ENCODE results near the gene ARHGAP44. TPM values are rescaled to one million over a fixed set of nuclear protein-coding genes. Genes with fewer than 3 reads are reported as not detected.

ARHGAP44 gene
- total and polyA plus RNA-seq, 12 donors, result 4.0 to 10.6 (median 8.4) TPM

DNA sequence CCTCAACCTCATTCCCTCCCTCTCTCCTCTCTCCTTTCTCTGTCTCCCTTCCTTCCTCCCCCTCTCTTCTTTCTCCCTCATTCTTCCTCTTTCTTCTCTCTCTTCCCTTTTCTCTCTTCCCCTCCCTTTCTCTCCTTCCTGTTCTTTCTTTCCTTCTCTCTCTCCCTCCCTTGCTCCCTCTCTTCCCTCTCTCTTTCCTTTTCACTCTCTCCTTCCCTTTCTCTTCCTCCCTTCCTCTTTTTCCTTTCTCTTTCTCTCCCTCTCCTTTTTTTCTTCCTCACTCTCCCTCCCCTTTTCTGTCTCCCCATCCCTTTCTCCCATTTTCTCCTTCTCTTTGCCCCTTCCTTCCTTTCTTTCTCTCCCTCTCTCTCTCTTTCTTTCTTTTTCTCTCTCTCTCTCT, 236.4 kb downstream of the ARHGAP44 start:
- intact Hi-C loops (cut with DNase I), result loop anchor here in 1 of 10 donors (10.0 kb wide), 1 partner anchor 851 kb away; no protein-coding TSS in a partner anchor
- DNase-seq, result no peak
- no peak overlapping the region for H3K4me3 ChIP-seq
- no peak overlapping the region for H3K27ac ChIP-seq
- no peak for ATAC-seq
- no peaks in the 10 kb centered on the region for H3K36me3 ChIP-seq
- peaks cover 0 to 8% (median 3%) of the 10 kb centered on the region in 9 donors for H3K4me1 ChIP-seq
- H3K27me3 ChIP-seq, result peaks cover 0 to 4% (median 0%) of the 10 kb centered on the region in 7 donors
- no peaks in the 10 kb centered on the region for H3K9me3 ChIP-seq
- TF ChIP-seq, protein P1, sequence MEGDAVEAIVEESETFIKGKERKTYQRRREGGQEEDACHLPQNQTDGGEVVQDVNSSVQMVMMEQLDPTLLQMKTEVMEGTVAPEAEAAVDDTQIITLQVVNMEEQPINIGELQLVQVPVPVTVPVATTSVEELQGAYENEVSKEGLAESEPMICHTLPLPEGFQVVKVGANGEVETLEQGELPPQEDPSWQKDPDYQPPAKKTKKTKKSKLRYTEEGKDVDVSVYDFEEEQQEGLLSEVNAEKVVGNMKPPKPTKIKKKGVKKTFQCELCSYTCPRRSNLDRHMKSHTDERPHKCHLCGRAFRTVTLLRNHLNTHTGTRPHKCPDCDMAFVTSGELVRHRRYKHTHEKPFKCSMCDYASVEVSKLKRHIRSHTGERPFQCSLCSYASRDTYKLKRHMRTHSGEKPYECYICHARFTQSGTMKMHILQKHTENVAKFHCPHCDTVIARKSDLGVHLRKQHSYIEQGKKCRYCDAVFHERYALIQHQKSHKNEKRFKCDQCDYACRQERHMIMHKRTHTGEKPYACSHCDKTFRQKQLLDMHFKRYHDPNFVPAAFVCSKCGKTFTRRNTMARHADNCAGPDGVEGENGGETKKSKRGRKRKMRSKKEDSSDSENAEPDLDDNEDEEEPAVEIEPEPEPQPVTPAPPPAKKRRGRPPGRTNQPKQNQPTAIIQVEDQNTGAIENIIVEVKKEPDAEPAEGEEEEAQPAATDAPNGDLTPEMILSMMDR (IDR thresholded peaks at IDR 0.05), result no peak

DNA sequence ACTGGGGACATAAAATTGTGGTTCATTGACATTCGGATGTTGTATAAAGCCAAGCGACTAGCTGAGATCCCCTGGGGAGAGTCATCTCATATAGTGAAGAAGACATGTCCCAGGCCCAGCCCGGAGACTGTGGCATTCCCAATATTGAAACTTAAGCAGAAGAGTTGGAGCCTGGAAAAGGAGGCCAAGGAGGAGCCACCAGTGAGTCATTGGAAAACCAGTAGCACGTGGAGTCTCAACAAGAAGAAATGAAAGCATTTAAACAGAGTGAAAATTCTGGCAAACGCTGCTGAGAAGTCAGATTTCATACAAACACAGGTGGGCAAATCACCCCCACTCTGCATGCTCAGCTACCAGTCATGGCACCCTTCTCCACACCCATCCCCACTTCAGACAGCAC, 237.9 kb downstream of the ARHGAP44 start:
- H3K36me3 ChIP-seq, result no peaks in the 10 kb centered on the region
- H3K4me3 ChIP-seq, result no peak overlapping the region
- peaks cover 0 to 4% (median 0%) of the 10 kb centered on the region in 7 donors for H3K27me3 ChIP-seq
- 89 to 90% methylated on average over 5 of the region's 5 CpGs for WGBS, 2 donors
- H3K9me3 ChIP-seq, result no peaks in the 10 kb centered on the region
- ATAC-seq, result no peak
- intact Hi-C loops (cut with DNase I), result loop anchor here in 1 of 10 donors (10.0 kb wide), 1 partner anchor 852 kb away; no protein-coding TSS in a partner anchor
- peaks cover 0 to 14% (median 3%) of the 10 kb centered on the region in 9 donors for H3K4me1 ChIP-seq
- DNase-seq, result no peak
- TF ChIP-seq, protein P1 (IDR thresholded peaks at IDR 0.05), result no peak
- H3K27ac ChIP-seq, result no peak overlapping the region

DNA sequence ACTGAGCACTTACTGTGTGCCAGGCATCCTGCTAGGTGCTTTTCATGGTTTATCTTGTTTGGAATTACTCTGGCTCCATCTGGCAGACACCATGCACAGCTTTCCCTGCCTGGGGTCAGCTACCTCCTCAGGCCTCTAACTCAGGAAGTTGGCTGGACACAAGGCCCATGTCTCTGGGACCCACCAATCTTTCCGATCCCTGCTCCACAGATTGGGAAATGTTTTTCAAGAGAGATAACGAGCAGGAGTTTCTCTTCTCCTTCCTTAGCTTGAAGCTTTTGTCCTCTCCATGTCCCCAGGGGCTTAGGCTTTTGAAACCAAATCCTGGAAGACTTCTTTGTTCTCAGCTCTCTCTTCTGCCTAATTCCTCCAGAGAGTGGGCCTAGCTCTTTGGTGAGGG, 240.0 kb downstream of the ARHGAP44 start:
- Histone ChIP-seq H3K4me1 (peaks cover 0 to 12% (median under 1%) of the 10 kb centered on the region in 9 donors), H3K27me3 (peaks cover 0 to 4% (median 0%) of the 10 kb centered on the region in 7 donors), H3K4me3 (no peak overlapping the region), H3K9me3 (no peaks in the 10 kb centered on the region), H3K36me3 (no peaks in the 10 kb centered on the region), H3K27ac (no peak overlapping the region)
- ATAC-seq (no peak), DNase-seq (no peak)
- TF ChIP-seq, protein P1 (IDR thresholded peaks at IDR 0.05), result no peak
- WGBS, 2 donors, result 49 to 57% methylated on average over 2 of the region's 2 CpGs
- intact Hi-C loops (cut with DNase I), result loop anchor here in 1 of 10 donors (10.0 kb wide), 1 partner anchor 855 kb away; no protein-coding TSS in a partner anchor

DNA sequence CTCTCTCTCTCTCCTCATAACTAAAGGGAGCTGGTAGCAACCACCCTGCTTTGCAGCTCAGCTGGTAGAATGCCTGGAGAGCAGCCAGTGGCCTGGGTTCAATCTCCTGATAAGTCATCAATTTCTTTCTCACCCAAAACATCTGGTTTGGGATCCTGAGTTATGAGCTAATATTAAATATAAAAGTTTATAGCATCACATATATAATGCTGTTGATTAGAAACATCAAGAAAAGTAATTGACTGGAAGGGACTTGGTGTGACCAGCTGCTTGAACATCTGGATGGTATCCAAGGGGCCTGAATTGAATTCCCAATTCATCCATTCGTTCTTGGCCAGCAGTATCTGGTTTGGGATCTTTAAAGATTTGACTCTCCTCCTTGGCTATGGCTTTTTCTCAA, 240.8 kb downstream of the ARHGAP44 start:
- TF ChIP-seq, protein P1 (IDR thresholded peaks at IDR 0.05), result no peak
- Histone ChIP-seq H3K27ac (no peak overlapping the region), H3K36me3 (no peaks in the 10 kb centered on the region), H3K9me3 (peaks cover 0 to 5% (median 0%) of the 10 kb centered on the region in 11 donors), H3K4me1 (peaks cover 0 to 8% (median 0%) of the 10 kb centered on the region in 9 donors), H3K27me3 (peaks cover 0 to 4% (median 0%) of the 10 kb centered on the region in 7 donors), H3K4me3 (no peak overlapping the region)
- intact Hi-C loops (cut with DNase I), result loop anchor here in 1 of 10 donors (10.0 kb wide), 1 partner anchor 1895 kb away; no protein-coding TSS in a partner anchor
- no peak for ATAC-seq
- no peak for DNase-seq
- WGBS, 2 donors, result 58 to 66% methylated on average over 1 of the region's 1 CpG

Data from heart right ventricle (tissue), 16 donors.